Stimulated activated CD4-positive, alpha-beta T cell treated with anti-CD3 and anti-CD28 coated beads, TNF-alpha, amount 100 ng/mL, for 1 hour (primary cell): ENCODE data around the gene GPR39.
"Not testable (repeated sequence)": the region's sequence is repeated elsewhere in the genome, so short reads cannot be mapped to it uniquely, and the experiment has no call there.

ENCODE experiments used
- DNase-seq, 3 donors: peaks; one replicate each; pipeline ENCODE4 v3.0.0-alpha.2; 2020; ENCODE audit warnings: low read depth in 3 of 3, low spot score in 1 of 3

GPR39 gene

GRCh38 chr2:132489150-132489549, 72.5 kb downstream of the GPR39 start:
- DNase-seq, result no peak

- DNase-seq, result no peak
These were observed 79.3 kb downstream of the GPR39 start for GRCh38 chr2:132495881-132496280.

GRCh38 chr2:132496555-132496954, 80.0 kb downstream of the GPR39 start:
- DNase-seq, result no peak

GRCh38 chr2:132497591-132497990, 81.0 kb downstream of the GPR39 start:
- no peak for DNase-seq

GRCh38 chr2:132503701-132504100, 87.1 kb downstream of the GPR39 start:
- DNase-seq, result no peak

GRCh38 chr2:132515010-132515409, 98.4 kb downstream of the GPR39 start:
- no peak for DNase-seq

GRCh38 chr2:132517386-132517785, 100.8 kb downstream of the GPR39 start:
- DNase-seq, result no peak

GRCh38 chr2:132518302-132518701, 101.7 kb downstream of the GPR39 start:
- DNase-seq, result no peak

- DNase-seq, result no peak
These were observed 103.0 kb downstream of the GPR39 start for GRCh38 chr2:132519566-132519965.

- DNase-seq, result no peak
These were observed 104.7 kb downstream of the GPR39 start for GRCh38 chr2:132521341-132521740.

- DNase-seq, result no peak
These were observed 106.3 kb downstream of the GPR39 start for GRCh38 chr2:132522901-132523300.

GRCh38 chr2:132537061-132537460, 120.5 kb downstream of the GPR39 start:
- not testable (repeated sequence) for DNase-seq

- DNase-seq, result no peak
These were observed 121.8 kb downstream of the GPR39 start for GRCh38 chr2:132538331-132538855.

GRCh38 chr2:132540166-132540565, 123.6 kb downstream of the GPR39 start:
- DNase-seq, result no peak

- no peak for DNase-seq
These were observed 126.5 kb downstream of the GPR39 start for GRCh38 chr2:132542953-132543569.

- no peak for DNase-seq
These were observed 127.5 kb downstream of the GPR39 start for GRCh38 chr2:132544006-132544630.

GRCh38 chr2:132547090-132547687, 130.6 kb downstream of the GPR39 start:
- no peak for DNase-seq

- no peak for DNase-seq
These were observed 133.5 kb downstream of the GPR39 start for GRCh38 chr2:132549935-132550670.

- DNase-seq, result no peak
These were observed 134.3 kb downstream of the GPR39 start for GRCh38 chr2:132550946-132551345.

GRCh38 chr2:132557694-132558093, 141.1 kb downstream of the GPR39 start:
- DNase-seq, result no peak

GRCh38 chr2:132559326-132559725, 142.7 kb downstream of the GPR39 start:
- no peak for DNase-seq

- DNase-seq, result no peak
These were observed 143.3 kb downstream of the GPR39 start for GRCh38 chr2:132559921-132560320.
